Stimulated activated CD8-positive, alpha-beta memory T cell treated with anti-CD3 and anti-CD28 coated beads, Interleukin-7, amount 100 ng/mL, for 4 hours (primary cell): Measurements from ENCODE around the gene ANKRD50.

Experiments
- DNase-seq, 2 donors: peaks; one replicate each; pipeline ENCODE4 v3.0.0-alpha.2; 2020; ENCODE audit warnings: low read depth in 2 of 2

ANKRD50 gene

DNA sequence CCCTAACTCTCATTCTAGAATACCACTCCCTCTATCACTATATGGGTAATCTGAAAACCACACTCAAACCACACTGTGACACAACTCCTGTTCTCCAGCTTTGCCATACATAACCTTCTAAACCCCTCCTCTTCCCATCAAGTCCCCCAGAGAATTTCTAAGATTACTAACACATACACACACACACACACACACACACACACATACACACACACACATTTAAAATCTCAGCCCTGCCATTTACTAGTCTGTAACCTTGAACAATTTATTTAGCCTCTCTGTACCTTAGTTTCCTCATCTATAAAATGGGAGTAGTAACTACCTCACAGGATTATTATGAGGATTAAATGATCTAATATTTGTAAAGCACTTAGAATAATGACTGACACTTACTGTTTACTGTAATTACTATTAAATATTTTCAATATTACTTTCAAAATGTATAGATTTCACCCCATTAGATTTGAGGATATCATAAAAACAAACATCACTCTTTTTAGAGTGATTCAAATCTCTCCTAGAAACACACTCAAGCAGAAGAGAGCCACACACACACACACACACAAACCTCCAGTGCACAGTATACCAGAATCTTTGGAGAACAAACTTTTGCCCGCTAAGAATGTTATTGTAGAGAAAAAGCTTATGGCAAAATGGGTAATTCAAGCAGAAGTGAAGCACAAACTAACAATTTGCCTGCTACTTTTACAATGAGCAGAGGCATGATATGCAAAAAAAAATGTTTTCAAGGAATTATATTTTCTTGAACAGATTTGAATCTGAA lies 3.8 kb downstream of the ANKRD50 start:
- DNase-seq, result no peak

- no peak for DNase-seq
Observed at GRCh38 chr4:124705393-124705792, 7.1 kb downstream of the ANKRD50 start.

DNA sequence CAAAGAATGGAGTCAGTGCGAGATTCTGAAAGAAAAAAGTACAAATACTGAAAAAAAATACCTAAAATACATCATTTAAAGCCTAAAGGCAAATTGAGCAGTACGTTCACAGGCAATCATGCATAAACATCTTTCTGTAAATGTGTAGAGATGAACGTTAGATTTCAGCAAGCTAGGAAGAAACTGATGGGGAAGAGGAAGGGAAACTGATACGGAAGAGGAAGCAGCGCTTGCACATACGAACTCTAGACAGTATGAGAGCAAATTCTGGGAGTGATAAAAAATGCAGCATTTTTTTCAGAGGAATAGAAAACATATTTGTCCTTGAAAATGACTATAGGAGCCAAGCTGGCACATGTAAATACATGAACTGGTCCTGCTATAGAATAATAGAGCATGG lies 9.4 kb downstream of the ANKRD50 start:
- no peak for DNase-seq

DNA sequence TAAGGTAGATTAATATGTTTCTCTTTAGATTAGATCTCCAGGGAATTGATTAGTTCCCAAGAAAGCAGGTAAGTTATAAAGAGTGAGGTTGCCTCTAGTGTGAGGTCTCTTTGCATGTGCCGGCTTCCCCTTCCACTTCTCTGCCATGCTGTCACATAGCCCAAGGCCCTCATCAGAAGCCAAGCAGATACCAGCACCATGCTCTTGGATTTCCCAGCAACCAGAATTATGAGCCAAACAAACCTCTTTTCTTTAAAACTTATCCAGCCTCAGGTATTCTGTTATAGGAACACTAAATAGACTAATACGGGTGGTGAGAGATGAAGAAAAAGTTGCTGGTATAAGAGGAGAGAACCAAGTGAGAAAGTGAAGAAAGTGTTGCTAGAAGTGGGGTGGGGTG lies 15.1 kb downstream of the ANKRD50 start:
- no peak for DNase-seq

DNA sequence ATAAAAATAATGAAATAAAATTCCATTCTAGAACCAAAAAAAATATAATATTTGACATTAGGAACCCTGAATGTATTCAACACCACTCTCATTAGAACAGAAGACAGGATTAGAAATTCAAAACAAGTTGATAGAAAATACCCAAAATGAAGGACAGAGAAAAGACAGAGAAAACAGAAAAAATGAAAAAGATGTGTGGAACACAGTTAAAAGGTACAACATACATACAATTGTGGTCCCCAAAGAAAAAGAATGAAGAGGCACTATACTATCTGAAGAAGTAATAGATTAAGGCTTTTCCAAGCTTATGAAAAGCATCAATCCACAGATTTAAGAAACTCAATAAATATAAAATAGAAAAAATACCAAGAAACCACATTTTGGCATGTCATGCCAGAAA lies 16.4 kb downstream of the ANKRD50 start:
- DNase-seq, result no peak

DNA sequence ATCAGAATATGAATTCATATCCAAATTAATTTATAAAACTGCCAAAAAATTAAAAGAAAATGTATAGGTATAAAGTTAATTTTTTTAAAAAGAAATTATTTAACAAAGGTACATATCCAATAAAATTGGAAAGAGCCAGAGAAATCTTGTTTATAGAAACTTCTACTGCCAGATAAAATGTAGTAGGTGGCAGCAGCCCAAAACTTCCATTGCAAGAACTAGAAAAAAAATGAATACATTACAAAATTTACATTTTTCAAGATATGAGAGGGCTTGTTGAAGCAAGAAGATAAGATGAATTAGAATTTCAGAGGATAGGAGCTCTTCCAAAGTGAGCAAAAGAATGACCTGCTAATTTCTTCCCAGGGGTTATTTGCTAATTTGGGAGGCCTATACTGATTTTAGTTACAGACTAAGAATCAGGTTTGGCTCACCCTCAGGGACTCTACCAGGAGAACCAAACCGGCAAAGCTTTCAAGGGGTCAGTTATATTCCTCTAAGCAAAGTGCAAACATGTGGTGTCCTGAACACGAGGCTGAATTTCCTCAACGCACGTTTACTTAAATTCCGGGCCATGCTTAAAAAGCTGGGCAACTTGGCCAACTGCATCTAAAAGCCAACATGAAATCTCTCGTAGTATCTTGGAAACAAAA lies 17.5 kb downstream of the ANKRD50 start:
- DNase-seq, result no peak

DNA sequence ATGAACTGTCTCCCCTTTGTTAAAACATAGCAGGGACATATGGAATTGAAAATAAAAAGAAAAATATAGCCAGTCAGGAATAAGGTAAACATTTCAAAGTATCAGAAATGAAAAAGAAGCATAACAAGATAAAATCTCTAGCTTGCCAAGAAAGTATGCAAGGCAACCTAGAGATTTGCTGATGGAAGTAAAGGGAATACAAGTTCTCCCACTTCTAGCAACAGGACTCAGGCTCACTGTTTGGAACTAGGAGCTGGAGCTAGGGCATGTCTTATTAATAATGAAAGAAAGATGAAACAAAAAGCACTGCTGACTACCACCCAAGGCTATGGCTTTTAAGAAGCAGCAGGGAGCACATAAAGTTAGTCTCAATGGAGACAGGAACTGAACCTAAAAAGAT lies 18.2 kb downstream of the ANKRD50 start:
- DNase-seq, result no peak

DNA sequence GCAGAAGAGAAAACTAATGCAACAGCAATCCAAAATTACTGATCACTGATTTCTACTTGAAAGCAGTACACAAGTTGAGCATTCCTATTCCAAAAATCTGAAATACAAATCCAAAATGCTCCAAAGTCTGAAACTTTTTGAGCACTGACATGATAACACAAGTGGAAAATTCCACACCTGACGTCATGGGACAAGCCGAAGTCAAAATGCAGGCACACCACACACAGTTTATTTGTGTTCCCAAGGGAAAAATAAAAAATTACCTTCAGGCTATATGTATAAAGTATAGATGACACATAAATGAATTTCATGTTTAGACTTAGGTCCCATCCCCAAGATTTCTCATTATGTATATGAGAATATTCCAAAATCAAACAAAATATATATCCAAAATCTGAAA lies 20.7 kb downstream of the ANKRD50 start:
- no peak for DNase-seq

DNA sequence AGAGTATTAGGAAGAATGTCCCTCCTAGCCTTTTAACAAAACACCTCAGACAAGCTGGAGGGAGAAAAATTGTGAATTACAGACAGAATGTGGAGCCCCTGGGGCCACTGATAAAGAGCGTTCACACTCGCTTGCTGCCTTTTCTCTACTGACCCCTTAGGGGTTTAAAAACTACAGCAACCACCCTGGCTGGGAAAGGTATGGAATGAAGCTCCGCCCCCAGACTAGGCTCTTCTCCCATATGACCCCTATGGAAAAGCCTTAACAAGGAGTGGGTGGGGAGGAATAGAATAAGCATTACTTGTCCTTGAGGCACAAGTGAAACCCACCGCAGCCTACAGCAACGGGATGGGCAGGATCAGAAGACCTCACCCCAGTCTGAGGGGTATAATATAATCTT lies 26.3 kb downstream of the ANKRD50 start:
- no peak for DNase-seq

DNA sequence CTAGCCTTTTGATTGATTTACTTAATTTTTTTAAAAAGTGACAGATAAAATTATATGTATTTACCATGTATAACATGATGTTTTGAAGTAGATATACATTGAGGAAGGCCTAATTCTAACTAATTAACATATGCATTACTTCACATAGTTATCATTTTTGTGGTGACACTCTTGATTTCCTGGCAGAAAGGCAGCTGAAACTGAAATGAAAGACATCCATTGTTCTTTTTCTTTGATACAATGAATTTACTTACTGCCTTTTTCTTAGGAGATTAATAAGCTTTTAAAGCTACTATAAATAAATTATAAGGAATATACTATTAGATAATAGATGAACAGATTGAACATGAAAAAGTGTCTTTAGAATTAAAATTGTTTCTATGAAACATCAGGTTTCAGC lies 26.7 kb downstream of the ANKRD50 start:
- no peak for DNase-seq

- no peak for DNase-seq
Observed at GRCh38 chr4:124684301-124684700, 28.2 kb downstream of the ANKRD50 start.

- DNase-seq, result no peak
Observed at GRCh38 chr4:124682384-124682783, 30.1 kb downstream of the ANKRD50 start.

DNA sequence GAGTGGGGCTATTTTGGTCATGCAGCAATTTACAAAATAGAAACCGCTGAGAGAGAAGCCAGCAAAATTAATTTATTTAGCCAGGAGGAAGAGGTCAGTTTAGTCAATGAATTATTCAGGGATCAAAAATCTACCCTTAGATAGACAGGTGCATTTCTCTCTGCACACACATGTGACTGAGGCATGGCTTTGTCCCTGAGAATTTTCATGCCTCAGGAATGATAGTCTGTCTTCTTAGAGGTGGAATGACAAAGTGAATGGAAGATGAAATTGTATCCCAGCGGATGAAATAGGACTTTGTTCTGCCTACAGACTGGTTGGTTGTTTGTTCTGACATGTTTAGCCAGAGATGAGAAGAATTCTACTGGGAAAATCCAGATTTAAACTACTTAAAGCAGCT lies 46.0 kb downstream of the ANKRD50 start:
- DNase-seq, result no peak

- DNase-seq, result no peak
Observed at GRCh38 chr4:124658795-124659194, 53.7 kb downstream of the ANKRD50 start.

- no peak for DNase-seq
Observed at GRCh38 chr4:124650614-124651013, 61.9 kb downstream of the ANKRD50 start.

DNA sequence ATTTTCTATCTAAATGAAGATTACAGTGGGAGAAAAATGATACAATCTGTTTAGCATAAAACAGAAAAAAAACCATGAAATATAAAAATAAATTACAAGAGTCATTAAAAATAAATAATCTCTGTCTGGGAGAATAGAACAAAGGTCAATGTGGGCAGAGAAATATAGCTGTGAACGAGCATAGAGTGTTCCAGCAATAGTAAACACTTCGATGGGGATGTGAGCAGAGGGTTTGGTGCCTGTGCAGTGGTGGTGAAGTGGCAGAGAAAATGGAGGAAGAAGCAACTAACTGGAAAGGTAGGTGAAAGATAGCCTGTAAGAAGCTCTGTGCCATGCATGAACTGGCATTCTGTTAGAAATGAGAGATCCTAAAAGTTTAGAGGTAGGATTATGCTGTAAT lies 64.9 kb downstream of the ANKRD50 start:
- no peak for DNase-seq

- no peak for DNase-seq
Observed at GRCh38 chr4:124644621-124645020, 67.9 kb downstream of the ANKRD50 start.

GRCh38 chr4:124642846-124643245 lies 69.7 kb downstream of the ANKRD50 start:
- DNase-seq, result no peak

GRCh38 chr4:124641715-124642381 lies 70.7 kb downstream of the ANKRD50 start:
- DNase-seq, result no peak

- DNase-seq, result no peak
Observed at GRCh38 chr4:124640022-124640730, 72.4 kb downstream of the ANKRD50 start.

DNA sequence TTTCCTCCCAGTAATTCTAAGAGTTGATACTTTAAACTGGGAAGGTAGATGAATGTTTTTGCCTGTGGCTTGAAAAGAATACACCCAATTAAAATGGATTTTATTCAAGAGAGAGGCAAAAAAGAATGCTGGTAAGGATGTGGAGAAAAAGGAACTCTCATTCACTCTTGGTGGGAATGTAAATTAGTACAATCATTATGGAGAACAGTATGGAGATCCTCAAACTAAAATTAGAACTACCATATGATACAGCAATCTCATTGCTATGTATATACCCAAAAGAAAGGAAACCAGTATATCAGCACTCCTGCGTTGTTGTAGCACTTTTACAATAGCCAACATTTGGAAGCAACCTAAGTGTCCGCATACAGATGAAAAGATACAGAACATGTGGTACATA lies 75.2 kb downstream of the ANKRD50 start:
- no peak for DNase-seq

- no peak for DNase-seq
Observed at GRCh38 chr4:124636788-124637187, 75.7 kb downstream of the ANKRD50 start.
